ENCODE measurements around the gene SPRED2.
A peak's percentile ranks its signal among the peaks of the same experiment; 100 is the strongest.

The SPRED2 gene

DNA sequence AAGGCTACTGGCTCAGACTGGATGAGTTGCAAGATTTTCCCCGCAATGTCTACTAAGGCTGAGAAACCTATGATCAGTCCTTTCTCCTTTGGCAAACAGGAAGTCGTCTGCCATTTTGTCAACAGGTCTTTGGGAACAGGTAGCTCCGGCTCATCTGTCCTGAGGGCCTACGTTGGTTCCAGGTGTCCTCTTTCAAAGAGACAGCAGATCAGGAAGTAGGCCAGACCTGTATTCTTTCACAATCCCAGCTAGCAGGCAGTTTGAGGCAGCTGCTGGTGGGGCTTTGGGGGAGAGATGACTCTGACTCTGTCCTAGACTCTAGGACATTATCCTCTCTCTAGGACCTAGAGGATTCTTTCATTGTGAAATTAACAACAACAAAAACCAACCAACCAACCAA is 106.1 kb downstream of the SPRED2 start:
- POLR2A ChIA-PET = no interaction called here
- CTCF ChIA-PET = no interaction called here
- TF ChIP-seq ZNF384 (IDR thresholded peaks at IDR 0.05) (no peak), FOXM1 (IDR thresholded peaks at IDR 0.05; ENCODE audit: borderline replicate concordance) (no peak), NFRKB (IDR thresholded peaks at IDR 0.05) (no peak), ELF4 (IDR thresholded peaks at IDR 0.05) (no peak), LEF1 (IDR thresholded peaks at IDR 0.05; ENCODE audit: borderline replicate concordance) (no peak), HDGF (IDR thresholded peaks at IDR 0.05; ENCODE audit: borderline replicate concordance) (no peak), FOXA1 (IDR thresholded peaks at IDR 0.05) (no peak), ARNT (IDR thresholded peaks at IDR 0.05) (no peak), BHLHE40 (IDR thresholded peaks at IDR 0.05; ENCODE audit: borderline replicate concordance) (no peak), SUZ12 (IDR thresholded peaks at IDR 0.05) (no peak), CTBP1 (IDR thresholded peaks at IDR 0.05; ENCODE audit: borderline replicate concordance) (no peak), TARDBP (IDR thresholded peaks at IDR 0.05) (no peak), L3MBTL2 (conservative IDR thresholded peaks at IDR 0.05) (no peak), SP1 (IDR thresholded peaks at IDR 0.05) (no peak), PKNOX1 (IDR thresholded peaks at IDR 0.05) (no peak), FOXK2 (IDR thresholded peaks at IDR 0.05) (no peak)
- DNase-seq (ENCODE audit: extremely low spot score) = no peak

- ChIA-PET POLR2A (no interaction called here), CTCF (no interaction called here)
- DNase-seq (ENCODE audit: extremely low spot score) = no peak
- TF ChIP-seq ZNF384 (IDR thresholded peaks at IDR 0.05) (no peak), FOXM1 (IDR thresholded peaks at IDR 0.05; ENCODE audit: borderline replicate concordance) (no peak), FOXK2 (IDR thresholded peaks at IDR 0.05) (no peak), HDGF (IDR thresholded peaks at IDR 0.05; ENCODE audit: borderline replicate concordance) (no peak), BHLHE40 (IDR thresholded peaks at IDR 0.05; ENCODE audit: borderline replicate concordance) (no peak), ELF4 (IDR thresholded peaks at IDR 0.05) (no peak)
Observed at GRCh38 chr2:65325066-65325465, 107.3 kb downstream of the SPRED2 start.

DNA sequence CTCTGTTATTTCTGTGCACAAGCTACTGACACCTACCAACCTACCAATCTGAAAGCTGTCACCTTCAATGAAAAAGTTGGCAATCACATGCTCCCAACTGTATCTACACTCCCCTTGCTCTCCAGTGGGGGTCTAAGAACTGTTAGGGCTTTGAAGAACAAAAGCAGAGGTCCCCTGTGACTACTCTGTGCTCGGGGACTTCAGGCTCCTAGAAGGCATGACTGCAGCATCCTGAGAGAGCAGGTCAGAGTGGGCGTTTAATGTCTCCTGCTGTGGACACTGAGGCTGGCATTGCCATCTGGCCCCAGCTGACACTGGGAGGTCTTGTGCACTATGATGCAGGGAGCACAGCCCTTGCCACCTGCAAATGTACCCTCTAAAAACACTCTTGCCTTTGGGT is 111.5 kb downstream of the SPRED2 start:
- TF ChIP-seq HDGF (IDR thresholded peaks at IDR 0.05; ENCODE audit: borderline replicate concordance) (no peak), SUZ12 (IDR thresholded peaks at IDR 0.05) (no peak), PKNOX1 (IDR thresholded peaks at IDR 0.05) (no peak), ARNT (IDR thresholded peaks at IDR 0.05) (no peak), SP1 (IDR thresholded peaks at IDR 0.05) (no peak), FOXA1 (IDR thresholded peaks at IDR 0.05) (no peak), ZNF384 (IDR thresholded peaks at IDR 0.05) (no peak), LEF1 (IDR thresholded peaks at IDR 0.05; ENCODE audit: borderline replicate concordance) (no peak)
- DNase-seq (ENCODE audit: extremely low spot score) = no peak
- POLR2A ChIA-PET = no interaction called here
- CTCF ChIA-PET = interaction anchor here (0.5 kb wide), 1 partner anchor 24 kb away, joined by 3 read pairs; no protein-coding TSS in a partner anchor

DNA sequence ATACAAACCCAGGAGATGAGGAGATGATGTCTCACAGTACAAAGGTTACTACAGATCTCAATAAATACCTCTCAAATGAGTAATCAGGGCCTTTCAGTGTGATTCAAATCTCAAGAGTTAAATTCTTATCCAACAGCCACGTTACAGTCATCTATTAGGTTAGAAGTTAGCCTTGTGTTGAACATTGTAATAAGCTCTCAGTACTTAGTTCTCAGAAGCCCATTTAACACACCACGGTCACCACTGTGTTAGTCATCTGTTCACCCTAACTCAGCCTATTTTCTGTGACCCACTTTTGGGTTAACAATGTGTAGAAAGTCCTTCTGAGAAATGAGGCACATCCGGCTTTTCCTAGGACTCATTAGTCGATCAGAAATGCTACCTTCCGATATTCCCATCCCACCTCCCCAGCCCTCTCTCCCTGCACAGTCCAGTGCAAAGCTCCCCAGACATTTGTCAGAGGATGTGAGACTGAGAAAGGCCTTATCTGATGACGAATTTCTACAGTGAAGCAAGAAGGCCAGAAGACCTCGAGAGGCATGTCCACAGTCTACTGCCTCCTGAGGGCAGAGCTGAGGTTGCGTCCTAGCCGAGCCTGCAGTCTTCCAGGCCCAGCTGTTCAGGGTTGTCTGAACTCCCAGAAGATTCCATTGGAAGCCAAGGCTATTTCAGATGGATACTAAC is 112.2 kb downstream of the SPRED2 start:
- no peak for TF ChIP-seq TARDBP (IDR thresholded peaks at IDR 0.05)
- no peak for TF ChIP-seq HDGF (IDR thresholded peaks at IDR 0.05; ENCODE audit: borderline replicate concordance)
- TF ChIP-seq CTBP1 (IDR thresholded peaks at IDR 0.05; ENCODE audit: borderline replicate concordance) = no peak
- no peak for TF ChIP-seq BHLHE40 (IDR thresholded peaks at IDR 0.05; ENCODE audit: borderline replicate concordance)
- TF ChIP-seq FOXK2 (IDR thresholded peaks at IDR 0.05) = no peak
- TF ChIP-seq LEF1 (IDR thresholded peaks at IDR 0.05; ENCODE audit: borderline replicate concordance) = no peak
- TF ChIP-seq NFRKB (IDR thresholded peaks at IDR 0.05) = no peak
- no peak for TF ChIP-seq ELF4 (IDR thresholded peaks at IDR 0.05)
- no peak for TF ChIP-seq SP1 (IDR thresholded peaks at IDR 0.05)
- no peak for TF ChIP-seq FOXA1 (IDR thresholded peaks at IDR 0.05)
- TF ChIP-seq L3MBTL2 (conservative IDR thresholded peaks at IDR 0.05) = no peak
- TF ChIP-seq FOXM1 (IDR thresholded peaks at IDR 0.05; ENCODE audit: borderline replicate concordance) = no peak
- TF ChIP-seq ZNF384 (IDR thresholded peaks at IDR 0.05) = no peak
- ChIA-PET CTCF (no interaction called here), POLR2A (no interaction called here)
- peak; percentile 42 for DNase-seq (ENCODE audit: extremely low spot score)

DNA sequence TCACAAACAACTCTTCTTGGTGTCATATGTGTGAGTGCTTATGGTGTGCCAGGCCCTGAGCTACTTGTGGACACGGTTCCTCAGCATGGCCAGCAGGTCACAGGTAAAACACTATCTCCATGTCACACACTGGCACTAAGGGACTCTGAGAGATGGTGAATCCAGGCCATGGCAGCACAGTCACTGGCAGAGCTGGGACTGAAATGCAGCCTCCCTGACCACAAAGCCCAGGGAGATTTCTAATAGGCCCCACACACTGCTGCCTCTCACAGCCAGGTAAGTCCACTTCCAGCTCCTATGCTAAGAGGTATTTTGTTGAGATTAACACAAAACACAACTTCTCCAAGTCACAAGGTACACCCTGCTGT is 112.7 kb downstream of the SPRED2 start:
- ChIA-PET CTCF (no interaction called here), POLR2A (no interaction called here)
- DNase-seq (ENCODE audit: extremely low spot score) = no peak
- TF ChIP-seq NFRKB (IDR thresholded peaks at IDR 0.05) (no peak), TARDBP (IDR thresholded peaks at IDR 0.05) (no peak), BHLHE40 (IDR thresholded peaks at IDR 0.05; ENCODE audit: borderline replicate concordance) (no peak), ARNT (IDR thresholded peaks at IDR 0.05) (no peak), L3MBTL2 (conservative IDR thresholded peaks at IDR 0.05) (no peak), FOXM1 (IDR thresholded peaks at IDR 0.05; ENCODE audit: borderline replicate concordance) (no peak), LEF1 (IDR thresholded peaks at IDR 0.05; ENCODE audit: borderline replicate concordance) (no peak), CTBP1 (IDR thresholded peaks at IDR 0.05; ENCODE audit: borderline replicate concordance) (no peak), SP1 (IDR thresholded peaks at IDR 0.05) (no peak), FOXA1 (IDR thresholded peaks at IDR 0.05) (no peak), FOXK2 (IDR thresholded peaks at IDR 0.05) (no peak), SUZ12 (IDR thresholded peaks at IDR 0.05) (no peak), ELF4 (IDR thresholded peaks at IDR 0.05) (no peak), HDGF (IDR thresholded peaks at IDR 0.05; ENCODE audit: borderline replicate concordance) (no peak), ZNF384 (IDR thresholded peaks at IDR 0.05) (no peak), PKNOX1 (IDR thresholded peaks at IDR 0.05) (no peak)

GRCh38 chr2:65319072-65319673 is 113.2 kb downstream of the SPRED2 start:
- CTCF ChIA-PET = no interaction called here
- POLR2A ChIA-PET = no interaction called here
- no peak for DNase-seq (ENCODE audit: extremely low spot score)
- TF ChIP-seq TARDBP (IDR thresholded peaks at IDR 0.05) = no peak
- TF ChIP-seq NFRKB (IDR thresholded peaks at IDR 0.05) = no peak
- no peak for TF ChIP-seq HDGF (IDR thresholded peaks at IDR 0.05; ENCODE audit: borderline replicate concordance)
- TF ChIP-seq BHLHE40 (IDR thresholded peaks at IDR 0.05; ENCODE audit: borderline replicate concordance) = no peak
- TF ChIP-seq LEF1 (IDR thresholded peaks at IDR 0.05; ENCODE audit: borderline replicate concordance) = no peak
- TF ChIP-seq L3MBTL2 (conservative IDR thresholded peaks at IDR 0.05) = no peak
- TF ChIP-seq PKNOX1 (IDR thresholded peaks at IDR 0.05) = no peak
- TF ChIP-seq ELF4 (IDR thresholded peaks at IDR 0.05) = no peak
- no peak for TF ChIP-seq FOXA1 (IDR thresholded peaks at IDR 0.05)
- no peak for TF ChIP-seq SUZ12 (IDR thresholded peaks at IDR 0.05)
- no peak for TF ChIP-seq ARNT (IDR thresholded peaks at IDR 0.05)
- no peak for TF ChIP-seq CTBP1 (IDR thresholded peaks at IDR 0.05; ENCODE audit: borderline replicate concordance)
- no peak for TF ChIP-seq ZNF384 (IDR thresholded peaks at IDR 0.05)
- TF ChIP-seq SP1 (IDR thresholded peaks at IDR 0.05) = no peak
- TF ChIP-seq FOXM1 (IDR thresholded peaks at IDR 0.05; ENCODE audit: borderline replicate concordance) = no peak
- TF ChIP-seq FOXK2 (IDR thresholded peaks at IDR 0.05) = no peak
